Neural cell (in vitro differentiated cells): ENCODE data around the gene PRKAG3.

Experiments used
- EZH2 ChIP-seq: fragments of 200-600, 300-800 bp; shearing (Covaris generic), sonication (generic); IDR thresholded peaks from 2 replicates; pipeline ENCODE4 v1.6.1; 2014; ENCODE audit warnings: antibody characterized with exemption, low read length, borderline replicate concordance, mild to moderate bottlenecking; ENCODE audit not compliant: insufficient read depth, poor library complexity, severe bottlenecking
- MXI1 ChIP-seq: fragments of 450-650 bp; conservative IDR thresholded peaks from 2 replicates; pipeline ENCODE4 v1.6.1; 2014; ENCODE audit warnings: antibody characterized with exemption, mild to moderate bottlenecking; ENCODE audit not compliant: poor library complexity, severe bottlenecking
- POLR2AphosphoS5 ChIP-seq: IDR thresholded peaks from 2 replicates; pipeline ENCODE4 v1.6.1; 2012
- TAF1 ChIP-seq: IDR thresholded peaks from 2 replicates; pipeline ENCODE4 v1.6.1; 2012; ENCODE audit warnings: low read depth
- TF ChIP-seq, protein P1 (sequence below): fragments of 450-650 bp; IDR thresholded peaks from 2 replicates; pipeline ENCODE4 v1.5.1; 2014; ENCODE audit warnings: antibody characterized with exemption, mild to moderate bottlenecking, moderate library complexity; ENCODE audit not compliant: poor library complexity, severe bottlenecking
- TF ChIP-seq, protein P2 (sequence below): IDR thresholded peaks from 2 replicates; pipeline ENCODE4 v1.6.1; 2012; ENCODE audit warnings: borderline replicate concordance

DNA sequence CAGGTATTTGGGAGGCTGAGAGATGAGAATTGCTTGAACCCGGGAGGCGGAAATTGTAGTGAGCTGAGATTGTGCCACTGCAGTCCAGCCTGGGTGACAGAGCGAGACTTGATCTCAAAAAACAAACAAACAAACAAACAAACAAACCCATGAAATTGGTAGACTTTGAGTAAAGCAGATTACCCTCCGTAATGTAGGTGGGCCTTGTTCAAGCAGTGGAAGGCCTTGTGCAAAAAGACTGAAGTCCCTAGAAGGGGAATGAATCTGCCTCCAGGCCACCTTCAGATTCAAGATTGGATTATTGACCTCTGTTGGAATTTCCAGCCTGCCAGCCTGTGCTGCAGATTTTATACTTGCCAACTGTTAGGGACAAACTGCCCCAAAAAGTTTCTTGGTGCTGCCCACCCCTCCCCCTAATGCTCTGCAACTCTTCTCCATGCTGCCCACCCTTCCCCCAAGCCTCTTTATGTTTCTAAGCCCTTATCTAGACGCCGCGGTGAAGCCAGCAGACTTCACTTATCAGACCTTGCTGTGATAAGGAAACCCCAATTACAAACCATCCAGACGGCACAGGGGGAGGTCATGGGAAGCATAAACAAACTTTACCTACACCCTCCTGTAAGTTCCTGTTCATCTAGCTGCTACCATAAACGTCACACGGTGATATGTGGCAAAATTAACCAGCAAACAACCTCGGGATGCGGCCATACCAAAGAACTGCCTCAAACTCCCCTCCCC, 32.7 kb downstream of the PRKAG3 start:
- no peak for TF ChIP-seq TAF1
- TF ChIP-seq, protein P1, sequence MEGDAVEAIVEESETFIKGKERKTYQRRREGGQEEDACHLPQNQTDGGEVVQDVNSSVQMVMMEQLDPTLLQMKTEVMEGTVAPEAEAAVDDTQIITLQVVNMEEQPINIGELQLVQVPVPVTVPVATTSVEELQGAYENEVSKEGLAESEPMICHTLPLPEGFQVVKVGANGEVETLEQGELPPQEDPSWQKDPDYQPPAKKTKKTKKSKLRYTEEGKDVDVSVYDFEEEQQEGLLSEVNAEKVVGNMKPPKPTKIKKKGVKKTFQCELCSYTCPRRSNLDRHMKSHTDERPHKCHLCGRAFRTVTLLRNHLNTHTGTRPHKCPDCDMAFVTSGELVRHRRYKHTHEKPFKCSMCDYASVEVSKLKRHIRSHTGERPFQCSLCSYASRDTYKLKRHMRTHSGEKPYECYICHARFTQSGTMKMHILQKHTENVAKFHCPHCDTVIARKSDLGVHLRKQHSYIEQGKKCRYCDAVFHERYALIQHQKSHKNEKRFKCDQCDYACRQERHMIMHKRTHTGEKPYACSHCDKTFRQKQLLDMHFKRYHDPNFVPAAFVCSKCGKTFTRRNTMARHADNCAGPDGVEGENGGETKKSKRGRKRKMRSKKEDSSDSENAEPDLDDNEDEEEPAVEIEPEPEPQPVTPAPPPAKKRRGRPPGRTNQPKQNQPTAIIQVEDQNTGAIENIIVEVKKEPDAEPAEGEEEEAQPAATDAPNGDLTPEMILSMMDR, result no peak
- no peak for TF ChIP-seq POLR2AphosphoS5
- no peak for TF ChIP-seq EZH2
- no peak for TF ChIP-seq MXI1
- TF ChIP-seq, protein P2, sequence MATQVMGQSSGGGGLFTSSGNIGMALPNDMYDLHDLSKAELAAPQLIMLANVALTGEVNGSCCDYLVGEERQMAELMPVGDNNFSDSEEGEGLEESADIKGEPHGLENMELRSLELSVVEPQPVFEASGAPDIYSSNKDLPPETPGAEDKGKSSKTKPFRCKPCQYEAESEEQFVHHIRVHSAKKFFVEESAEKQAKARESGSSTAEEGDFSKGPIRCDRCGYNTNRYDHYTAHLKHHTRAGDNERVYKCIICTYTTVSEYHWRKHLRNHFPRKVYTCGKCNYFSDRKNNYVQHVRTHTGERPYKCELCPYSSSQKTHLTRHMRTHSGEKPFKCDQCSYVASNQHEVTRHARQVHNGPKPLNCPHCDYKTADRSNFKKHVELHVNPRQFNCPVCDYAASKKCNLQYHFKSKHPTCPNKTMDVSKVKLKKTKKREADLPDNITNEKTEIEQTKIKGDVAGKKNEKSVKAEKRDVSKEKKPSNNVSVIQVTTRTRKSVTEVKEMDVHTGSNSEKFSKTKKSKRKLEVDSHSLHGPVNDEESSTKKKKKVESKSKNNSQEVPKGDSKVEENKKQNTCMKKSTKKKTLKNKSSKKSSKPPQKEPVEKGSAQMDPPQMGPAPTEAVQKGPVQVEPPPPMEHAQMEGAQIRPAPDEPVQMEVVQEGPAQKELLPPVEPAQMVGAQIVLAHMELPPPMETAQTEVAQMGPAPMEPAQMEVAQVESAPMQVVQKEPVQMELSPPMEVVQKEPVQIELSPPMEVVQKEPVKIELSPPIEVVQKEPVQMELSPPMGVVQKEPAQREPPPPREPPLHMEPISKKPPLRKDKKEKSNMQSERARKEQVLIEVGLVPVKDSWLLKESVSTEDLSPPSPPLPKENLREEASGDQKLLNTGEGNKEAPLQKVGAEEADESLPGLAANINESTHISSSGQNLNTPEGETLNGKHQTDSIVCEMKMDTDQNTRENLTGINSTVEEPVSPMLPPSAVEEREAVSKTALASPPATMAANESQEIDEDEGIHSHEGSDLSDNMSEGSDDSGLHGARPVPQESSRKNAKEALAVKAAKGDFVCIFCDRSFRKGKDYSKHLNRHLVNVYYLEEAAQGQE, result no peak
